Chondrocyte (in vitro differentiated cells): Measurements from ENCODE around the gene UQCRC1. TPM values are rescaled to one million over a fixed set of nuclear protein-coding genes. Genes with fewer than 3 reads are reported as not detected.
A peak's percentile ranks its signal among the peaks of the same experiment; 100 is the strongest.

Experiments
- DNase-seq: peaks from one replicate; pipeline ENCODE4 v3.0.0; 2021; ENCODE audit warnings: mixed read lengths, low spot score
- H3K27ac Mint-ChIP-seq: one replicate; pipeline ENCODE4 v1.8.0; 2021; ENCODE audit warnings: mild to moderate bottlenecking, moderate library complexity, mixed read lengths; ENCODE audit not compliant: unreplicated experiment
- H3K27me3 Mint-ChIP-seq: 2 replicates; pipeline ENCODE4 v1.8.0; 2021; ENCODE audit warnings: low read depth, mixed read lengths
- H3K36me3 Mint-ChIP-seq: 2 replicates; pipeline ENCODE4 v1.8.0; 2021; ENCODE audit warnings: low read depth, mixed read lengths
- H3K4me1 Mint-ChIP-seq: 2 replicates; pipeline ENCODE4 v1.8.0; 2021; ENCODE audit warnings: low read depth, mild to moderate bottlenecking, mixed read lengths
- H3K4me3 Mint-ChIP-seq: one replicate; pipeline ENCODE4 v1.8.0; 2021; ENCODE audit warnings: mild to moderate bottlenecking, moderate library complexity, mixed read lengths; ENCODE audit not compliant: unreplicated experiment
- H3K9me3 Mint-ChIP-seq: 2 replicates; pipeline ENCODE4 v1.8.0; 2021; ENCODE audit warnings: low read depth, mixed read lengths
- total RNA-seq: library from RNA; stranded (reverse); gene quantifications from 3 replicates; pipeline ENCODE4 v1.2.1, GENCODE V29; 2021
- TF ChIP-seq, protein P1 (sequence below): fragments of 200-600 bp; sonication (generic); IDR thresholded peaks from 2 replicates; pipeline ENCODE4 v1.5.0; 2021; ENCODE audit warnings: antibody characterized with exemption, mild to moderate bottlenecking, moderate library complexity

UQCRC1 gene
- total RNA-seq, 1 donor from 2014 or later, result 258 TPM

DNA sequence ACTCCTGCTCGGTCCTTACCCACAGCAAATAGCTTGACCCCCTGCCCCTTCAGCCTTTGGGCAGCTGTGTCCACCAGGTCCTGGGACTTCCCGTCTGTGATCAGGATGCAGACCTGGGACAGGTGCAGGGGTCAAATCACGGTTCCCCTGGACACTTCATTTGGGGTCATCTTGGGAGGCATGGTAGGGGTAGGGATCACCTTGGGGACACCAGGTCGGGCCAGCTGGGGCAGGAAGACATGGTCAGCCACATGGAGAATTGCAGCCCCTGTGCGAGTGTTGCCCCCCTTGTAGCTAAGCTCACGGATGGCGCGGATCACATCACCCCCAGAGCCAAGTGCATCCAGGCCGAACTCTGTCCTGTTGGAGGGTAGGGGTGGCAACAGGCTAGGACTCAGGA lies 16.1 kb downstream of the UQCRC1 start:
- TF ChIP-seq, protein P1, sequence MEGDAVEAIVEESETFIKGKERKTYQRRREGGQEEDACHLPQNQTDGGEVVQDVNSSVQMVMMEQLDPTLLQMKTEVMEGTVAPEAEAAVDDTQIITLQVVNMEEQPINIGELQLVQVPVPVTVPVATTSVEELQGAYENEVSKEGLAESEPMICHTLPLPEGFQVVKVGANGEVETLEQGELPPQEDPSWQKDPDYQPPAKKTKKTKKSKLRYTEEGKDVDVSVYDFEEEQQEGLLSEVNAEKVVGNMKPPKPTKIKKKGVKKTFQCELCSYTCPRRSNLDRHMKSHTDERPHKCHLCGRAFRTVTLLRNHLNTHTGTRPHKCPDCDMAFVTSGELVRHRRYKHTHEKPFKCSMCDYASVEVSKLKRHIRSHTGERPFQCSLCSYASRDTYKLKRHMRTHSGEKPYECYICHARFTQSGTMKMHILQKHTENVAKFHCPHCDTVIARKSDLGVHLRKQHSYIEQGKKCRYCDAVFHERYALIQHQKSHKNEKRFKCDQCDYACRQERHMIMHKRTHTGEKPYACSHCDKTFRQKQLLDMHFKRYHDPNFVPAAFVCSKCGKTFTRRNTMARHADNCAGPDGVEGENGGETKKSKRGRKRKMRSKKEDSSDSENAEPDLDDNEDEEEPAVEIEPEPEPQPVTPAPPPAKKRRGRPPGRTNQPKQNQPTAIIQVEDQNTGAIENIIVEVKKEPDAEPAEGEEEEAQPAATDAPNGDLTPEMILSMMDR, result no peak
- H3K36me3 Mint-ChIP-seq, result peaks cover 11% of the 10 kb centered on the region
- no peak overlapping the region for H3K4me3 Mint-ChIP-seq
- no peaks in the 10 kb centered on the region for H3K9me3 Mint-ChIP-seq
- H3K4me1 Mint-ChIP-seq, result peaks cover 37% of the 10 kb centered on the region
- no peaks in the 10 kb centered on the region for H3K27me3 Mint-ChIP-seq
- DNase-seq, result no peak
- no peak overlapping the region for H3K27ac Mint-ChIP-seq

DNA sequence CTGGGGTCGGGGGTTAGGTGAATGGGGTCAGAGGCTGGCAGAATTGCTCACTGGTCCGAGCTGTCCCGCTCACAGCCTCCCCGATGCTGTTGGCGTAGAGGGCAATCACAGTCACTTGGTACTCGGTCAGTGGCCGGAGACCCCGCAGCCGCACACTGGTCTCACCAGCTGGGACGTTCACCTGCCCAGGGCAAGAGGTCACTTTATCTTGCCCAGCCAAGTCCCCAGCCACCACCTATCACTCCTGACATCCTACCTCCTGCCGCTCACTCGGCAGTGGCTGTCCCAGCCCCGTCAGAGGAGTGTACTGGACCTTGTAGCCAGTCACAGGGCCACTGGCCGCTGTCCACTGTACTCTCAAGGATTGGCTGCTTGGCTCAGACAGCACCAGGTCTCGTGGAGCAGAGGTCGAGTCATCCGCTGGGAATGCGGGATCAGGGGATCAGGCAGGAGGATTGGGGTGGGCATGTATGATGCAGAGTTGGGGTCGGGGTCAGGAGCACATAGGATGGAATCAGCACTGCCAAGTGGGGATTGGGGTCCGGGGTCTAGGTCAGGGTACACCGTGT lies 16.8 kb downstream of the UQCRC1 start:
- no peaks in the 10 kb centered on the region for H3K9me3 Mint-ChIP-seq
- H3K4me3 Mint-ChIP-seq, result peak overlapping the region; percentile 13
- TF ChIP-seq, protein P1, result no peak
- H3K27ac Mint-ChIP-seq, result no peak overlapping the region
- H3K4me1 Mint-ChIP-seq, result peaks cover 29% of the 10 kb centered on the region
- peaks cover 11% of the 10 kb centered on the region for H3K36me3 Mint-ChIP-seq
- no peak for DNase-seq
- H3K27me3 Mint-ChIP-seq, result no peaks in the 10 kb centered on the region

DNA sequence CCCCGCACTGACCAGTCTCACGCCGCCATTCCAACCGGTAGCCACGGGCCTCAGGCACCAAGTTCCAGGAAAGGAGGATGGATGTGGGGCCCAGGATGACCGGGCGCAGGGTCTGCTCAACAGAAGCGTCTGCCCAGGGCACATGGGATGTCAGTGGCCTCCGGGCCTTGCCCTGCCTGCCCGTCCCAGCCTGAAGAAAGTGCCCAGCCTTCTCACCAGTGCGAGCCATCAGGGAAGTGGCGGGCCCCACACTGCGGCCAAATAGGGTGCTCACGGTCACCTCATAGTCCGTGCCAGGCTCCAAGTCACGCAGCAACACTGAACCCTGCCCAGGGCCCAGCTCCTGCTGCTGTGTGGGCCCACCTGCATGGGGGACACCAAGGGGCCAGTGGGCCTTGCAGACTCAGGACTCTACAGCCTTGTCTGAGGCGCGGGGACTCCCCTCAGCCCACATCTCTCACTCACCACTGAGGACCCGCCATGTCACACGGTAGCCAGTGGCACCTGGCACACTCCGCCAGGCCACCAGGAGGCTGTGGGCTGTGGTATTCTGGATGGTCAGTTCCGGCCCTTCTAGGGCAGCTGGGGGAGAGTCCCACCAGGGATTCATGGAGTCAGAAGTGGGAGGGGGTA lies 17.4 kb downstream of the UQCRC1 start:
- TF ChIP-seq, protein P1, result no peak
- no peak overlapping the region for H3K27ac Mint-ChIP-seq
- H3K4me1 Mint-ChIP-seq, result peaks cover 23% of the 10 kb centered on the region
- no peak for DNase-seq
- peaks cover 7% of the 10 kb centered on the region for H3K36me3 Mint-ChIP-seq
- H3K4me3 Mint-ChIP-seq, result no peak overlapping the region
- no peaks in the 10 kb centered on the region for H3K27me3 Mint-ChIP-seq
- H3K9me3 Mint-ChIP-seq, result no peaks in the 10 kb centered on the region

DNA sequence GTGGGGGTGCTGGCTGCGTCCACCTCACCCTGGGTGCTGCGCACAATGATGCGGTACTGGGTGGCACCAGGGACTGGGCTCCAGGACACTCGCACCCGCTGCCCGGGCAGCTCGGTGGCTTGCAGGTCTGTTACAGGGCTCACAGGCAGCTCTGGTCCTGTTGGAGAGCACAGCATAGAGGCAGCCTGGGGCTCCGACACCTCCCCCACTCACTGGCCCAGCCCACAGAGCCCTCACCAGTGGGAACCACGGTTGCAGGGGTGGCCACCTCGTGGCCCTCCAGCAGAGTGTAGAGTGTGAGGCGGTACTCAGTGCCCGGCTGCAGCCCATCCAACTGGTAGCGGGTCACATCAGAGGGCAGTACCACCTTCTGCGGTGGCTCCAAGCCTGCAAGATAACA lies 18.0 kb downstream of the UQCRC1 start:
- Mint-ChIP-seq H3K9me3 (no peaks in the 10 kb centered on the region), H3K4me3 (no peak overlapping the region), H3K4me1 (peaks cover 18% of the 10 kb centered on the region), H3K27ac (no peak overlapping the region), H3K36me3 (peaks cover 7% of the 10 kb centered on the region), H3K27me3 (no peaks in the 10 kb centered on the region)
- no peak for DNase-seq
- TF ChIP-seq, protein P1, result no peak

DNA sequence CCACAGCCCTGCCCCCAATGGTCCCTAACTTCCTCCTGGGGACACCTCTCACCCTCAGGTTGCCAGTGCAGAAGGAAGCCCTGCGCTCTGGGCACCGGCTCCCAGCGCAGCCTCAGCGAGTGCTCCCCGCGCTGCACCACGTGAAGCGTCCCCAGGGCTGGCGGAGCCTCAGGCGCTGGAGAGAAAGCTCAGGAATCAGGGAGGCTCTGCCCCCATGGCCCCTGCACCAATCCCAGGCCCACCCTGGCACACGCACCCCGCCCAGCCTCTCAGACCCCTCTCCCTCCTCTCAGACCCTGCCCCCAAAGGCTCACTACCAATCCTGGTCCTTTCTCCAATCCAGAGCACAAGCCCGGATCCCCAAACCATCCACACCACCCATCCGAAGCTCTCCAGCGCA lies 21.2 kb downstream of the UQCRC1 start:
- Mint-ChIP-seq H3K9me3 (no peaks in the 10 kb centered on the region), H3K4me1 (no peaks in the 10 kb centered on the region), H3K27me3 (no peaks in the 10 kb centered on the region), H3K27ac (no peak overlapping the region), H3K36me3 (peaks cover 8% of the 10 kb centered on the region), H3K4me3 (no peak overlapping the region)
- TF ChIP-seq, protein P1, result no peak
- DNase-seq, result no peak
